Right hindlimb (tissue), 1 donor: ENCODE measurements around the gene KRT1.
"Not testable (repeated sequence)": the region's sequence is repeated elsewhere in the genome, so short reads cannot be mapped to it uniquely, and the experiment has no call there.

Source experiments
- DNase-seq: peaks from one replicate; pipeline ENCODE4 v3.0.0-alpha.2; 2018

The KRT1 gene

GRCh38 chr12:52681526-52682380, 1.5 kb upstream of the KRT1 start:
- DNase-seq = no peak

- no peak for DNase-seq
These were observed 332 bp downstream of the KRT1 start for GRCh38 chr12:52679875-52680274.

GRCh38 chr12:52677671-52678070, 2.5 kb downstream of the KRT1 start:
- no peak for DNase-seq

- no peak for DNase-seq
These were observed 3.1 kb downstream of the KRT1 start for GRCh38 chr12:52677126-52677525.

GRCh38 chr12:52676163-52676562, 4.0 kb downstream of the KRT1 start:
- DNase-seq = no peak

- DNase-seq = no peak
These were observed 4.9 kb downstream of the KRT1 start for GRCh38 chr12:52675301-52675701.

DNA sequence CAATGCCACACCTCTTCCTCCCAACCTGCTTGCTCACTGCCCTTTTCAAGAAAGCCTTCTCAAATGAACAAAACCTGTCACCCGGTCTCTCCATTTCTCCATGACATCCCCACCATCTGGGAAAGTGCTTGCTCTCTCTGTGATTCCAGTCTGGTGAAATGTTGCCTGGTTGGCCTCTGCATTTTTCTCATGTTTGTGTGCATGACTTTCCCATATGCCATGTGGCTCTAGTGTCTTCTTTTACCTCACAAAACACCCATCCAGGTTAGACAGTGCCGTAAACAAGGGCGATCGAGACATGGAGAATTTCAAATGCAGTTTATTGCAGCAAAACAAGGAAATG, 5.8 kb downstream of the KRT1 start:
- DNase-seq = no peak

DNA sequence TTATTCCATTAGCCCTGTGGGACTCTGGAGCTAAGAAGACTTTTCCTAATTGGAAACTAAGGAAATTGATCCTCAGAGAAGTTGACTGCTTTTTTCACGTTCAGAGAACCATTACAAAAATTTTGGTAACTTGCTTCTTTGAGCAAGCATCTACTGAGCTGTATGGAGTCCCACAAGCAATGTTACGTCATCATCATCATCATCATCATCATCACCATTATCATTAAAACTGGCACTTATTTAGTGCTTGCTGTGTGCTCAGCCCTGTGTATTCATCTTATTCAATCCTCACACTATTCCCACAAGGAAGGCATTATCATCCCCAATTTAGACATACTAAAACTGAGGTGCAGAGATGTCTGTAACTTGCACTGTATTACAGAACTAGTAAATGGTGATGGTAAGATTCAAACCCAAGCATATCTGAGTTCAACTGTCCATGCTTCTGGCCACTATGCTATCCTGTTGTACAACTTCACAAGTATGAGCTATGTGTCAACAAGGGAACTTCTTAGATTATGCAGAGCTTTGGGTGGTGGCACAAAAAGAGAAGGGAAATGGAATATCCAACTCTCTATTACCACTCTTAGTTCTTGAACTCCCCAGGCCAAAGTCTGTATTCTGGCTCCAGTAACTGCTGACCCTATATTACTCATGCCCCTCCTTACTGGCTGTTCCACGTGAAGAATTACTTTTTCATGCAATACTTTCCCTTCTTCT, 6.3 kb downstream of the KRT1 start:
- no peak for DNase-seq

- no peak for DNase-seq
These were observed 7.0 kb downstream of the KRT1 start for GRCh38 chr12:52673217-52673616.

DNA sequence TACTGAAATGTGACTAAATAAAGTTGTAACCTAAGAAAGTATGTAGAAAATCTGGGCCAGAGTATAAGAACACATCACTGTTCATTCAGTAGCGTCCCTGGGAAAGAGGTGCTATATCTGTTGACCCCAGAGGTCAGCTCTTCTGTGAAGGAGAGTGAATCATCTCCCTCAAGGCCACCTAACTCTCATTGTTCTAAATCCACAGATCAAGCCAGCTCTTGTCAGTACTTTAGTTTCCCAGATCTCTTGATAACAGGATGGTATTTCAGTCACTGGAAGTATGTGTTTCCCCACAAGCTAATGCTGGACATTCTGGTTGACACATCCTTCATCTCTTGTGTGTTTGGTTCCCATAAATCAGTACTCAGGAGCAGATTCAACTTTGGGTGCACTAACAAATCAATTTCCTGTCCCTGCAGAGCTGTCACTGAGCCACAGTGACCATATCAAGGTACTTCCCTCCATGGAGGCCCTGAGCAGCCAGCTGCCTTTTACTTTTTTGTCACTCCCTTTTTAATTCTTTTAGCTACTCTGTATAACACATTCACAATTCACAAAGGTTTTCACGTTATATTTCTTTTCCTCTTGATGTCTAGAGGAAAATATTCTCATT, 7.8 kb downstream of the KRT1 start:
- DNase-seq = no peak

DNA sequence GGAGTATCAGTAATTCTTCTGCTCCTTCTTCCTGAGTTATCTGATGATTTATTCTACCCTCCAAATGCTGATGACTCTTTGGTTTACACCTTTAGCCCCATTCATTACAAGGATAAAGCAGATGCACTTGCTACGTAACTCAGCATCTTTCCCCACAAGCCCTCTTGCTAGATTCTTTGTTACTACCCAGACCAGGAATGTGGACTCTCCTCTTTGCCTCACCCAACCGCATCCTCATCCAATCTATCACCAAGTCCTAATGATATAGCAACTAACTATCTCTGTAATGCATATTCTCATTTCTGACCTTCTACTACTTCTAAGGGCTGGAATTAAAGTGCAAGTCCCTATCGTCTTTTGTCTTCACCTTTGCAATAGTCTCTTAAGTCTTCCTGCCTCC, 9.2 kb downstream of the KRT1 start:
- DNase-seq = no peak

DNA sequence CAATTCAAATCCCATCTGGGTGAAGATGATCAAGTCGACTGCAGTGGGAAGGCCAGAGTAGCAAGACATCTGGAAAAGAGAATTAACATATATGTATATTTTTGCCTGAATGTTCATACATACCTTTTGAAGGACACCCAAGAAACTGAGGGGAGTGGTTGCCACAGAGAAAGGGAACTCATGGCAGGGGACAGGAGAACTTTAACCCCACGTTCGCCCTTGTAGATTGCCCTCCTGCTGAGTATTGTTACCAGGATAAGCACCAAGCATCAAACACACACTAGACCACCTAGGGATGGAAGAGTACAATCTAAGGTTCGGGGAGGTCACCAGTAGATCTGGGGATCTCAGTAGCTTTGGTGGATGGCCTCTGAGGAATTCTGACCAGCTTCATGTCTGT, 9.7 kb downstream of the KRT1 start:
- DNase-seq = no peak

DNA sequence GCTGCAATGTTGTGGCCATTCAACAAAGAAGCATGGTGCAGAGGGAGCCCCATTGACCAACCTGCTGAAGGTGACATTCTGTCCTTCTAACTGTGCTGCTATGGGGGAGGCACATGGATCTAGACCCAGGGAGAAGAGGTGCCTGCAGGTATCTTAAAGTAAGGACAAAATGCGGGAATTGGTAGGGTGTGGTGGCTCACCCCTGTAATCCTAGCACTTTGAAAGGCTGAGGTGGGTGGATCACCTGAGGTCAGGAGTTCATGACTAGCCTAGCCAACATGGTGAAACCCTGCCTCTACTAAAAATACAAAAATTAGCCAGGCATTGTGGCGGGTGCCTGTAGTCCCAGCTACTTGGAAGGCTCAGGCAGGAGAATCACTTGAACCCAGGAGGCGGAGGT, 10.3 kb downstream of the KRT1 start:
- DNase-seq = not testable (repeated sequence)

- DNase-seq = no peak
These were observed 10.8 kb downstream of the KRT1 start for GRCh38 chr12:52669426-52669825.

GRCh38 chr12:52667931-52668330, 12.3 kb downstream of the KRT1 start:
- DNase-seq = no peak

- DNase-seq = no peak
These were observed 12.7 kb downstream of the KRT1 start for GRCh38 chr12:52667509-52667908.

DNA sequence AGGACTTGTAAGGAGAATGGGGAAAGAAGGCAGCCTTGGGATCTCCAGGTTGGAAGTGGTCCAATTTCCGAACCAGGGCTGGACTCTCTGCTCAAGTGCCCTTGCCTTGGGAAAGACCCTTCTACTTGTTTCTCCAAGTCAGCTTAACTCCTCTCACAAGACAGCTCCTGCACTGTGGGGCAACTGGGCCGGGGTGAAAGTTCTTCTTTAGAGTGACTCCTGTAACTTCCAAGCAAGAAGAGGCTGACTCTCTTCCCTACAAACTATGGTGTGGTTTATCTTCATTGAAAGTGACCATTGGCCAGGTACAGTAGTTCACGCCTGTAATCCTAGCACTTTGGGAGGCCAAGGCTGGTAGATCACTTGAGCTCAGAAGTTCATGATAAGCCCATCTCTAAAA, 13.7 kb downstream of the KRT1 start:
- DNase-seq = no peak

GRCh38 chr12:52663420-52663819, 16.8 kb downstream of the KRT1 start:
- no peak for DNase-seq

- DNase-seq = no peak
These were observed 17.3 kb downstream of the KRT1 start for GRCh38 chr12:52662918-52663229.

DNA sequence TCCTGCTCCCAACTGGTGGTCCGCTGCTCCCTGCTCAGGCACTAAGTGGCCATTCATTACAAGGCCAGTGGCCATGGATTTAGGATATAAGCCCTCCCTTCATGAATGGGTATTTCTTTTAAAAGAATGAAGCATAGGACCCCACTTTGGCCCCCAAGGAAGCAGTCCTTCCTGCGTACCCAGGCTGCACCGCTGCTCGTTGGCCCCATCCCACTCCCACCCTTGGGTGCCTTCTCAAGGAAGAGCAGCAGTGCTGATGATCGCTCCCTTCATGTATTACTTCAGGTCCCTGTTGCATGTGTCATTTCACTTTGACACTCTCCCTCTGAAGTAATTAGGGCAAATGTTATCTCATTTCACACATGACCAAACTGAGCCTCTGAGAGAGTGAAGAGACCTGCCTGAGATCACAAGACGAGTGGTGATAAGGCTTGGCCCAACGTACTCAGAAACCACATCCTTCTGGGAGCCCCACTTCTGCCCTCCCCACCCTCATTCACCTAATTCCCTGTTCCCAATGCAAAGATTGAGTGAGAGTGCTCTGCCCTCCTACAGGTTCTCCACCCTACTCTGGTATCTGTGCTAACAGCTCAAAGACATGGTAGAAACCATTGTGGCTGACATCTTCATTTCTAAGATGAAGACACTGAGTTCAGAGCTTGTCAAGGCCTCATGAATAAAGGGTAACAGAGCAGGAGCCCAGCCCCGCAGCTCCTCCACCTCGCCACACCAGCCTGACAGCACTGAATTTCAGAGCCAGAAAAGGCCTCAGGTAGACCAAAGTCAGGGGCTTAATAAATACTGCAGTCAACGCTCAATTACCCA, 17.9 kb downstream of the KRT1 start:
- DNase-seq = no peak

DNA sequence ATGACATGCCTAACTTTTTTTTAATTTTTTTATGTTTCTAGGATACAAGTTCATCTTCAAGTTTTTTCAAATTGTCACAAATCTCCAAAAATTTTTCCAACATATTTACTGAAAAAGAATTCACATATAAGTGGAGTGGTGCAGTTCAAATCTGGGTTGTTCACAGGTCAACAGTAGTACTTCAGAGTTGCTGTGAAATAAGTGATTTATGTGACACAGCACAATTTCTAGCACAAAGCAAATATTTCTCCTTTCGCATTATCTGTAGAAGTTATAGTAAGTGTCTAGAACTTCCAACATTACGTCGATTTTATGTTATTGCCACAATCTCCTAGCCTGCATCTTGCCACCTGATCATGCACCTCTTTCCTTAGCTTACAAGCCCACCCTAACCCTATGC, 18.5 kb downstream of the KRT1 start:
- no peak for DNase-seq

DNA sequence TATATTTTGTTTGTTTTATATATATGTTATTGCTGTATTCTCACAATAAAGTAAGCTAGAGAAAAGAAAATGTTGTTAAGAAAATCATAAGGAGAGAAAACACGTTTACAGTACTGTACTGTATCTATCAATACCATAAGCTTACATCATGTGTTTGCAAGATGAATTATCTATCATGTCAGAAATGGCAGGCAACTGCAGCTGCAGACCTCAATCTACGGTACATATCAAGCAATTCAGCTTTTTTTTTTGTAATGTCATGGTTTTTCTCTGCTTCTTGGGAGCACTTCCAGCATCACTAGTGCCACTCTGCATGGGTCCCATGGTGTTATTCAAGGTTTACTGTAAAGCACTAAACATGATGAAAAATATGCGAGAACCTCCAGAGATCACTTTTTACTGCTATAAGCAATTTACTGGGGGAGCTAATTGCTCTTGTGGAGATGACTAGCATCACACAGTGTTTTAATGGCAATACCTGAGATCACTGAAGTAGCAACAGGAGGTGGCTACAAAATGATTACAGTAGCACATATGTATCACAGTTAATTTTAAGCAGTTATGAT, 19.2 kb downstream of the KRT1 start:
- DNase-seq = no peak

DNA sequence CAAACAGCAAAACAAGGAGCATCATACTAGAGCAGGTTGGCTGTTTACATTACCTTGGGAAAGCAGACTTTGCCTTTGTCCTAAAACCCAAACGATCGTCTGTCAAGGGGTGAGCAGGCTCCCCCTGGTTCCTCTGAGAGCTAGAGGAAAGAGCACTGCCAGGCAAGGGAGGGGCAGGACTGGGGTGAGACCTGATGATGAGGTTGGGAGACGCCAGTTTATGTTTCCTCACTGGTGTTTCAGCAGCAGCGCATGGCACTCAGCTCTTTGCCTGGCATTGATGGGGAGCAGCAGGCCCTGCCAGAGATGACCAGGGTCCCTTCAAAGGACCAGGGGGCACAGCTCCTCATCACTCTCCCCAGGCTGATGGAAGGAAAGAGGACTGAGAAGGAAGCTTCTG, 20.3 kb downstream of the KRT1 start:
- DNase-seq = no peak
